Stimulated activated CD4-positive, alpha-beta T cell treated with anti-CD3 and anti-CD28 coated beads, Interleukin-4, amount 100 ng/mL, for 1 hour (primary cell): ENCODE data around the gene WEE2.
"Not testable (repeated sequence)": the region's sequence is repeated elsewhere in the genome, so short reads cannot be mapped to it uniquely, and the experiment has no call there.

Experiments used
- DNase-seq: peaks from one replicate; pipeline ENCODE4 v3.0.0-alpha.2; 2020

Gene WEE2

GRCh38 chr7:141715794-141716689, 7.9 kb downstream of the WEE2 start:
- DNase-seq = no peak

GRCh38 chr7:141717450-141717849, 9.3 kb downstream of the WEE2 start:
- no peak for DNase-seq

- DNase-seq = no peak
Measured at GRCh38 chr7:141722529-141722928, 14.4 kb downstream of the WEE2 start.

- no peak for DNase-seq
Measured at GRCh38 chr7:141729020-141729419, 20.9 kb downstream of the WEE2 start.

- DNase-seq = no peak
Measured at GRCh38 chr7:141731476-141732149, 23.5 kb downstream of the WEE2 start.

- DNase-seq = no peak
Measured at GRCh38 chr7:141737118-141737835, 29.1 kb downstream of the WEE2 start.

GRCh38 chr7:141737836-141738591, 29.9 kb downstream of the WEE2 start, which contains the start of gene SSBP1:
SSBP1 (plus strand) TSS chr7:141738358; CDS start chr7:141739167, 809 bp downstream.
- DNase-seq = peak; percentile 85

GRCh38 chr7:141738592-141739013, 30.4 kb downstream of the WEE2 start:
- no peak for DNase-seq

GRCh38 chr7:141739250-141739649, 31.1 kb downstream of the WEE2 start:
- no peak for DNase-seq

- no peak for DNase-seq
Measured at GRCh38 chr7:141742229-141742628, 34.1 kb downstream of the WEE2 start.

GRCh38 chr7:141744131-141744530, 36.0 kb downstream of the WEE2 start:
- DNase-seq = no peak

GRCh38 chr7:141748396-141748795, 40.2 kb downstream of the WEE2 start:
- no peak for DNase-seq

GRCh38 chr7:141751904-141752303, 43.8 kb downstream of the WEE2 start:
- not testable (repeated sequence) for DNase-seq

- DNase-seq = no peak
Measured at GRCh38 chr7:141752634-141753033, 44.5 kb downstream of the WEE2 start.

GRCh38 chr7:141754939-141755338, 46.8 kb downstream of the WEE2 start:
- DNase-seq = no peak

GRCh38 chr7:141763797-141764196, 55.6 kb downstream of the WEE2 start, which contains the start of gene TAS2R3:
TAS2R3 (plus strand) TSS chr7:141764097; CDS start chr7:141764159, 62 bp downstream.
- no peak for DNase-seq

- DNase-seq = not testable (repeated sequence)
Measured at GRCh38 chr7:141770083-141770583, 62.0 kb downstream of the WEE2 start.

GRCh38 chr7:141776374-141776773, 68.2 kb downstream of the WEE2 start, which contains the start of gene TAS2R4:
TAS2R4 (plus strand) TSS chr7:141776674; CDS start chr7:141778489, 1,815 bp downstream.
- no peak for DNase-seq
